Non-pigmented ciliary epithelial cell (primary cell): ENCODE data around the gene EIF2AK3.
A peak's percentile ranks its signal among the peaks of the same experiment; 100 is the strongest.

ENCODE experiments used
- DNase-seq: peaks from one replicate; pipeline ENCODE4 v3.0.0-alpha.2; 2010; ENCODE audit warnings: low read depth

Gene EIF2AK3

GRCh38 chr2:88540346-88540745 lies 86.9 kb downstream of the EIF2AK3 start:
- peak; percentile 13 for DNase-seq

DNA sequence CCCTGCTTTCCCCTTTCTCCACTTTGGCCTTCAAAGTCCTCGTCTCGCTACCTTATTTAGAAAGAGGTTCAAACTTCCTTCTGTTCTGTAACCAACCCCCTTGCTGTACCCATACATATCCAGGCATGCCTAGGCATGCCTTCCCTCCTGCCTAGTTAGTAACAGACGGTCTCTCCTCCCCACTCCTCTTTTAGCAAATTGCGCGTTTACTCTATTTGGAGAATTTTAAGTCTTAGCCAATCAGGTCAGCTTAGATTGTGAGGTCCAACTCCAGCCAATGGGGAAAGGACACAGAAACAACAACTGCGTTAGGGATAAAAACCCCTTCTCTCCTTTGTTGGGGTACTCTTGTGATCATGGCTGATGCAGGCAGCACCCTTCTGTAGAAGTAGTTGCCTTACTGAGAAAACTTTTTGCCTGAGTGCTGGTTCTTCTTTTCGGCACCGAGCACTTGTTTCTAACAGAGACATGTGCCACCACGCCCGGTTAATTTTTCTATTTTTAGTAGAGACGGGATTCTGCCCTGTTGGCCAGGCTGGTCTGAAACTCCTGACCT lies 88.8 kb downstream of the EIF2AK3 start:
- DNase-seq = no peak

DNA sequence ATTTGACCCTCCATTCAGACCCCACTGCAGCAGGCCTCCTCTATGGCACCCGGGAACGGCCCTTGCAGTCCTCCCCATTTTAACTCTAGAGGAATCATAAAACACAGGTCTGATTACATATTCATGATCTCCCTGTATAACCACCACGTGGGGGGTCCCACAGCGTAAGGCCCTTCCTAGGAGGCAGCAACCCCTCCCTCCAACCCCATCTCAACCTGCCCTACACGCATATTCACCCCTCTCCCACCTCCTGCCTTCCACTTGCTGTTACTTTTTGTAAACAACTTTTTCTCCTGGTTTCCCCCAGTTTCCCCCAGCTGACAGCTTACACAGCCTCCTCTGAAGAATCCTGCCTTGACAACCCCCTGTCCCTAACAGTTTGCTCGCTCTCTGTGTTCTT lies 89.6 kb downstream of the EIF2AK3 start:
- DNase-seq = no peak

DNA sequence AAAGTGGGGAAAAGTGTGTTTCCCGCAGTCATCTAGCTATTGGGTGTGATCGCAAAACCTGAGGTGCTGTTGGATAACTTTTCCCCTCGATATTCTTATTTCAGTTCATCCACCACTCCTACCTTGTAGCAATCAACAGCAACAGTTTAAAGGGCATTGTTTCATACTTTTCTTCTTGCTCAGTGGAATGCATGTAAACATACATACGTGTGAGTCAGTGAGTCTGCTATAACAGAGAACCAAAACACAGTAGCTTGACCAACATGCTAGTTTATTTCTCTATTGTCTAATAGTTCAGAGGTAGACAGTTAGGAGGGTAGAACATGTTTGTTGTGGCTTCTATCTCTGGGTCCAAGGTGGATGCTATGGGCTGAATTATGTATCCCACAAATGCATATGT lies 97.2 kb downstream of the EIF2AK3 start:
- DNase-seq = no peak

GRCh38 chr2:88521445-88522073 lies 105.7 kb downstream of the EIF2AK3 start:
- no peak for DNase-seq

DNA sequence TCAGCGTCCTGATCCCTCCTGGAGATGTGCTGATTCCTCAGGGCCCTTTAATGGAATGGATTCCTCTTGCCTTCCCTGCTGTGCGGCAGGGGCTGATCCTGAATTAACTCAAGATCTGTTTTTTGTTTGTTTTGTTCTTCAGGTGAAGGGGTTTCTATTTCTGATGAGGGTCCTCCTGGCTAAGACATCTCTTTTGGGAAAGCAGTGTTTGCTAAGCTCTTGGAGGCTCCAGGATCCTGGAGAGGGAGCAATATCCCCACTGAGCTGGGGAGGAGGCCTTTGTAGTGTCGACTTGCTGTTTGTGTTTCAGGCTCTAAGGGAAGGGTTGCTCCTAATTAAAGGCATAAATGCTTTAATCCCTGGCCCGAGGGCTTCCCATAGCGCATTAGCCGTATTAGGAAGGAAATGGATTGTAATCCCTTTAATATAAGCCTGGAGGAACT lies 109.5 kb downstream of the EIF2AK3 start:
- DNase-seq = no peak
